HepG2 (cell line): ENCODE data around the gene CHD9NB. TPM values are rescaled to one million over a fixed set of nuclear protein-coding genes. Genes with fewer than 3 reads are reported as not detected.

Source experiments
- ATAC-seq: fragments of 200-7000 bp; cut with Tn5 transposase; 3 replicates; pipeline ENCODE4 v1.9.1; 2020; ENCODE audit warnings: mild to moderate bottlenecking, moderate library complexity
- BruUV-seq: library from RNA; stranded (reverse); fragments of 400-500 nt; replicated peaks from 2 replicates; lab custom pipeline; 2021; lab: Mats Ljungman, UMichigan
- CTCF ChIA-PET: fragments of 300-600 bp; formaldehyde crosslinking; extraction: SDS; loops from one replicate; lab custom pipeline; 2021; ENCODE audit warnings: low total read pairs, inconsistent platforms, low intra/inter-chr PET ratio; lab: Yijun Ruan, JAX
- POLR2A ChIA-PET: fragments of 350-600 bp; sonication (Branson Sonifier 250); formaldehyde crosslinking; loops from one replicate; lab custom pipeline; 2020; ENCODE audit warnings: antibody characterized with exemption, inconsistent platforms; lab: Yijun Ruan, JAX
- DNase-seq: peaks from one replicate; pipeline ENCODE4 v3.0.0-alpha.2; 2015; ENCODE audit warnings: low spot score
- FAIRE-seq: peaks from 3 replicates; lab custom pipeline; 2011; peaks lifted over from hg19 to GRCh38; lab: Jason Lieb, UNC
- H2AFZ ChIP-seq: one replicate; pipeline ENCODE4 v1.6.1; 2011; ENCODE audit warnings: low read length, inconsistent platforms
- H3K27ac ChIP-seq: fragments of 300-600 bp; 3 replicates; pipeline ENCODE4 v1.8.0; 2011; ENCODE audit warnings: mixed run types, mild to moderate bottlenecking, mixed read lengths, low read length, inconsistent platforms; ENCODE audit not compliant: insufficient read depth; ENCODE audit errors: extremely low read length
- H3K27me3 ChIP-seq, 2 experiments: fragments of 200-600 bp in 1 of 2; 2 replicates in 1 of 2; 3 replicates in 1 of 2; pipeline versions ENCODE4 v1.6.0 to v1.8.0; 2011; ENCODE audit warnings: low read length in 2 of 2, mild to moderate bottlenecking in 2 of 2, moderate library complexity in 2 of 2, inconsistent platforms in 1 of 2; ENCODE audit not compliant: insufficient read depth in 2 of 2, control insufficient read depth in 1 of 2
- H3K36me3 ChIP-seq, 2 experiments: fragments of 200-600 bp in 1 of 2; replicated peaks in 1 of 2; 2 replicates in 1 of 2; 3 replicates in 1 of 2; pipeline versions ENCODE4 v1.5.1 to v1.8.0; 2011; ENCODE audit warnings: low read length in 2 of 2, inconsistent platforms in 1 of 2; ENCODE audit not compliant: insufficient read depth in 2 of 2, control insufficient read depth in 1 of 2
- H3K4me1 ChIP-seq: 2 replicates; pipeline ENCODE4 v1.5.1; 2012; ENCODE audit warnings: low read length, inconsistent platforms; ENCODE audit not compliant: insufficient read depth
- H3K4me2 ChIP-seq: 2 replicates; pipeline ENCODE4 v1.6.0; 2011; ENCODE audit warnings: low read depth, low read length, inconsistent platforms
- H3K4me3 ChIP-seq, 3 experiments: fragments of 200-600 bp in 1 of 3; sonication (generic), shearing (Covaris generic) in 1 of 3; replicated peaks in 1 of 3; 2 replicates each; pipeline ENCODE4 v1.5.1; 2011 to 2016; ENCODE audit warnings: low read length in 3 of 3, inconsistent platforms in 2 of 3, low read depth in 2 of 3, mild to moderate bottlenecking in 2 of 3, control low read depth in 1 of 3, mixed read lengths in 1 of 3; ENCODE audit not compliant: insufficient read depth in 1 of 3
- H3K79me2 ChIP-seq: one replicate; pipeline ENCODE4 v1.6.1; 2011; ENCODE audit warnings: low read length, inconsistent platforms; ENCODE audit not compliant: insufficient read depth
- H3K9ac ChIP-seq: 2 replicates; pipeline ENCODE4 v1.6.0; 2011; ENCODE audit warnings: mild to moderate bottlenecking, low read depth, low read length, inconsistent platforms; ENCODE audit not compliant: insufficient read depth
- H3K9me3 ChIP-seq: 2 replicates; pipeline ENCODE4 v1.5.1; 2012; ENCODE audit warnings: mild to moderate bottlenecking, low read length
- H4K20me1 ChIP-seq: 2 replicates; pipeline ENCODE4 v1.6.0; 2011; ENCODE audit warnings: inconsistent platforms, mild to moderate bottlenecking, low read length, moderate library complexity; ENCODE audit not compliant: insufficient read depth
- CHD4 ChIP-seq: fragments of 200-600 bp; sonication (generic); IDR thresholded peaks from 2 replicates; pipeline ENCODE4 v1.7.0; 2017; ENCODE audit warnings: mild to moderate bottlenecking, low read length, borderline replicate concordance
- DR1 ChIP-seq: sonication (generic); formaldehyde crosslinking; IDR thresholded peaks from 2 replicates; pipeline ENCODE4 v1.8.0; 2021; ENCODE audit warnings: mild to moderate bottlenecking, missing genetic modification reagents, inconsistent platforms
- GABPA ChIP-seq, 2 experiments: IDR thresholded peaks; 2 replicates each; pipeline ENCODE4 v1.6.1; 2011 to 2016; ENCODE audit warnings: low read depth in 2 of 2, low read length in 1 of 2, missing biosample characterization in 1 of 2, missing genetic modification characterization in 1 of 2
- MAZ ChIP-seq, 2 experiments: sonication (generic) in 1 of 2; formaldehyde crosslinking in 1 of 2; IDR thresholded peaks; 2 replicates each; pipeline versions ENCODE4 v1.5.0 to v1.6.1; 2012 to 2020; ENCODE audit warnings: low read depth in 2 of 2, mild to moderate bottlenecking in 2 of 2, borderline replicate concordance in 1 of 2, improper control_type of control experiment in 1 of 2, low read length in 1 of 2, missing genetic modification reagents in 1 of 2, moderate library complexity in 1 of 2
- MED13 ChIP-seq: sonication (generic); formaldehyde crosslinking; IDR thresholded peaks from 2 replicates; pipeline ENCODE4 v1.5.0; 2020; ENCODE audit warnings: missing genetic modification reagents
- POGZ ChIP-seq: sonication (generic); formaldehyde crosslinking; IDR thresholded peaks from 2 replicates; pipeline ENCODE4 v1.4.0; 2020; ENCODE audit warnings: mild to moderate bottlenecking, missing genetic modification reagents
- ZNF18 ChIP-seq: sonication (generic); formaldehyde crosslinking; IDR thresholded peaks from 2 replicates; pipeline ENCODE4 v1.8.0; 2022; ENCODE audit warnings: mild to moderate bottlenecking, missing genetic modification reagents; ENCODE audit not compliant: insufficient replicate concordance
- ZNF30 ChIP-seq: sonication (generic); formaldehyde crosslinking; IDR thresholded peaks from 2 replicates; pipeline ENCODE4 v1.5.0; 2020; ENCODE audit warnings: mild to moderate bottlenecking, missing genetic modification reagents
- ZNF674 ChIP-seq: sonication (generic); formaldehyde crosslinking; IDR thresholded peaks from 2 replicates; pipeline ENCODE4 v1.5.0; 2020; ENCODE audit warnings: low read depth, mild to moderate bottlenecking, missing genetic modification reagents
- WGBS: methylation state at CpG from one replicate; pipeline ENCODE4 v1.1.6; 2017; ENCODE audit warnings: low lambda C conversion rate; 5-methylcytosine and 5-hydroxymethylcytosine counted together
- in situ Hi-C: cut with HindIII; loops from 2 replicates; pipeline ENCODE4 v1.10.0; 2017; ENCODE audit warnings: low pct_unique_long_range_greater_than_20kb; ENCODE audit not compliant: extremely low pct_ligation_motif_present
- intact Hi-C: fragments of 100-400 bp; cut with micrococcal nuclease; formaldehyde crosslinking; loops from one replicate; pipeline ENCODE4 v1.10.0; 2022; ENCODE audit not compliant: unreplicated experiment
- polyA plus RNA-seq, 8 experiments: library from polyadenylated mRNA; depleted of rRNA in 3 of 8; stranded (reverse) in 7 of 8; unstranded in 1 of 8; fragments of >200 nt; fragmentation: Illumina TruSeq in 4 of 8; extraction: Trizol in 4 of 8; gene quantifications; 2 replicates each; pipeline versions ENCODE4 v1.2.1 to v1.2.3, GENCODE V29; 2011 to 2016; ENCODE audit warnings: low read depth in 4 of 8, missing spikeins in 1 of 8, mixed read lengths in 1 of 8; ENCODE audit not compliant: insufficient read depth in 1 of 8
- total RNA-seq, 5 experiments: library from RNA; depleted of rRNA; stranded (reverse); fragments of >200 nt; fragmentation: Illumina TruSeq; extraction: Trizol; gene quantifications; 2 replicates each; pipeline ENCODE4 v1.2.3, GENCODE V29; 2016; ENCODE audit warnings: low read depth in 1 of 5
- TF ChIP-seq, protein P1 (sequence below): sonication (generic); formaldehyde crosslinking; IDR thresholded peaks from 2 replicates; pipeline ENCODE4 v1.4.0; 2020; ENCODE audit warnings: mild to moderate bottlenecking, missing genetic modification reagents
- TF ChIP-seq, protein P2 (sequence below): sonication (generic); formaldehyde crosslinking; IDR thresholded peaks from one replicate; pipeline ENCODE4 v1.5.1; 2020; ENCODE audit warnings: mild to moderate bottlenecking, missing genetic modification reagents; ENCODE audit errors: not compliant biosample characterization

Gene CHD9NB
- total and polyA plus RNA-seq, 2 of the 13 experiments (the other 11 are each of a cell fraction or from before 2014, with no cell fraction given) = 0.17 to 0.18 TPM

DNA sequence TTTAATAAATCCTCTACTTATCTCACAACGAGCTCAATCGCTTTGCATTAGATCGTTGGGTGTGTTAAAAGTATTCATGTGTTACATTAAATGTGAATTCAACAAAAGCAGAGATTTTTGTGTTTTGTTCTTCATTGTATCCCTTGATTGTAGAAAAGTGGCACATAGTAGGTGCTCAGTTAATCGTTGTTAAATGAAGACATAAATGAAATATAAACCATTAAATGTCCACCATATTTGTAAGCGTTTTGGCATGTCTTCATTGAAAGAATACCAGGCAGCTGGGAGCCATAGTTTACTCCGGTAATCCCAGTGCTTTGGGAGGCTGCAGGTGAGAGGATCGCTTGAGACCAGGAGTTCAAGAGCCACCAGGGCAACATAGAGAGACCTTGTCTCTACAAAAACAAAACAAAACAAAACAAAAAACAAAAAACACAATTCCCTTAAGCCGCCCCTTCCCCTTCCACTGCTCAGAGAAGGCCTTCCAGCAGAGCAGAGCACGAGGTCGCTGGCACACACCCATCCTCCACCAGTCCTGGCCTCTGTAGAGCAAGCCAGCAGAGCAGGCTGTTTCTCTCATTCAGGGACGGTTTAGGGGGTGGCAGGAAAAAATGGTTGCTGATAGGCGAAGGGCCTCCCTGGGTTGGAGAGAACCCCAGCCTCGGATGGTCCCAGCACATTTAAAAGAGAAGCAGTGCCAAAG is 1.4 kb upstream of the CHD9NB start:
- no peaks in the 10 kb centered on the region for H4K20me1 ChIP-seq
- peak overlapping the region; percentile 82 for H3K9ac ChIP-seq
- H3K4me2 ChIP-seq = peak overlapping the region; percentile 93
- no peaks in the 10 kb centered on the region for H3K9me3 ChIP-seq
- peak overlapping the region; percentile 85 for H3K27ac ChIP-seq
- H3K4me3 ChIP-seq = peak overlapping the region; percentile 38 to 88 (median 76)
- WGBS = 53% methylated on average over 13 of the region's 13 CpGs
- H3K36me3 ChIP-seq = no peaks in the 10 kb centered on the region
- CTCF ChIA-PET = interaction anchor here (1.5 to 2.2 kb wide), 4 partner anchors 76 to 154 kb away, joined by 6 to 23 read pairs (median 12); no protein-coding TSS in a partner anchor
- peaks cover 34% of the 10 kb centered on the region for H3K79me2 ChIP-seq
- peak overlapping the region; percentile 78 for H2AFZ ChIP-seq
- H3K4me1 ChIP-seq = peaks cover 72% of the 10 kb centered on the region
- in situ Hi-C loops (loop anchor here (10.0 kb wide), 4 partner anchors 71 to 381 kb away; partner anchors contain the start of gene RBL2), intact Hi-C loops (loop anchor here (10.0 kb wide), 1 partner anchor 461 kb away; no protein-coding TSS in a partner anchor)
- TSS peak; percentile 93 for BruUV-seq
- ATAC-seq (peak; percentile 41), FAIRE-seq (no peak), DNase-seq (peak; percentile 26)
- H3K27me3 ChIP-seq = no peaks in the 10 kb centered on the region; a peak in 1 of 5 replicates
- POLR2A ChIA-PET = interaction anchor here (0.6 to 5.5 kb wide), 7 partner anchors 46 to 1819 kb away, joined by 3 to 26 read pairs (median 3); partner anchors contain the start of gene AKTIP
- TF ChIP-seq ZNF30 = no peak
- TF ChIP-seq MED13 (CRISPR knock-in tag) = no peak
- TF ChIP-seq, protein P1, sequence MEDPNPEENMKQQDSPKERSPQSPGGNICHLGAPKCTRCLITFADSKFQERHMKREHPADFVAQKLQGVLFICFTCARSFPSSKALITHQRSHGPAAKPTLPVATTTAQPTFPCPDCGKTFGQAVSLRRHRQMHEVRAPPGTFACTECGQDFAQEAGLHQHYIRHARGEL = no peak
- TF ChIP-seq, protein P2, sequence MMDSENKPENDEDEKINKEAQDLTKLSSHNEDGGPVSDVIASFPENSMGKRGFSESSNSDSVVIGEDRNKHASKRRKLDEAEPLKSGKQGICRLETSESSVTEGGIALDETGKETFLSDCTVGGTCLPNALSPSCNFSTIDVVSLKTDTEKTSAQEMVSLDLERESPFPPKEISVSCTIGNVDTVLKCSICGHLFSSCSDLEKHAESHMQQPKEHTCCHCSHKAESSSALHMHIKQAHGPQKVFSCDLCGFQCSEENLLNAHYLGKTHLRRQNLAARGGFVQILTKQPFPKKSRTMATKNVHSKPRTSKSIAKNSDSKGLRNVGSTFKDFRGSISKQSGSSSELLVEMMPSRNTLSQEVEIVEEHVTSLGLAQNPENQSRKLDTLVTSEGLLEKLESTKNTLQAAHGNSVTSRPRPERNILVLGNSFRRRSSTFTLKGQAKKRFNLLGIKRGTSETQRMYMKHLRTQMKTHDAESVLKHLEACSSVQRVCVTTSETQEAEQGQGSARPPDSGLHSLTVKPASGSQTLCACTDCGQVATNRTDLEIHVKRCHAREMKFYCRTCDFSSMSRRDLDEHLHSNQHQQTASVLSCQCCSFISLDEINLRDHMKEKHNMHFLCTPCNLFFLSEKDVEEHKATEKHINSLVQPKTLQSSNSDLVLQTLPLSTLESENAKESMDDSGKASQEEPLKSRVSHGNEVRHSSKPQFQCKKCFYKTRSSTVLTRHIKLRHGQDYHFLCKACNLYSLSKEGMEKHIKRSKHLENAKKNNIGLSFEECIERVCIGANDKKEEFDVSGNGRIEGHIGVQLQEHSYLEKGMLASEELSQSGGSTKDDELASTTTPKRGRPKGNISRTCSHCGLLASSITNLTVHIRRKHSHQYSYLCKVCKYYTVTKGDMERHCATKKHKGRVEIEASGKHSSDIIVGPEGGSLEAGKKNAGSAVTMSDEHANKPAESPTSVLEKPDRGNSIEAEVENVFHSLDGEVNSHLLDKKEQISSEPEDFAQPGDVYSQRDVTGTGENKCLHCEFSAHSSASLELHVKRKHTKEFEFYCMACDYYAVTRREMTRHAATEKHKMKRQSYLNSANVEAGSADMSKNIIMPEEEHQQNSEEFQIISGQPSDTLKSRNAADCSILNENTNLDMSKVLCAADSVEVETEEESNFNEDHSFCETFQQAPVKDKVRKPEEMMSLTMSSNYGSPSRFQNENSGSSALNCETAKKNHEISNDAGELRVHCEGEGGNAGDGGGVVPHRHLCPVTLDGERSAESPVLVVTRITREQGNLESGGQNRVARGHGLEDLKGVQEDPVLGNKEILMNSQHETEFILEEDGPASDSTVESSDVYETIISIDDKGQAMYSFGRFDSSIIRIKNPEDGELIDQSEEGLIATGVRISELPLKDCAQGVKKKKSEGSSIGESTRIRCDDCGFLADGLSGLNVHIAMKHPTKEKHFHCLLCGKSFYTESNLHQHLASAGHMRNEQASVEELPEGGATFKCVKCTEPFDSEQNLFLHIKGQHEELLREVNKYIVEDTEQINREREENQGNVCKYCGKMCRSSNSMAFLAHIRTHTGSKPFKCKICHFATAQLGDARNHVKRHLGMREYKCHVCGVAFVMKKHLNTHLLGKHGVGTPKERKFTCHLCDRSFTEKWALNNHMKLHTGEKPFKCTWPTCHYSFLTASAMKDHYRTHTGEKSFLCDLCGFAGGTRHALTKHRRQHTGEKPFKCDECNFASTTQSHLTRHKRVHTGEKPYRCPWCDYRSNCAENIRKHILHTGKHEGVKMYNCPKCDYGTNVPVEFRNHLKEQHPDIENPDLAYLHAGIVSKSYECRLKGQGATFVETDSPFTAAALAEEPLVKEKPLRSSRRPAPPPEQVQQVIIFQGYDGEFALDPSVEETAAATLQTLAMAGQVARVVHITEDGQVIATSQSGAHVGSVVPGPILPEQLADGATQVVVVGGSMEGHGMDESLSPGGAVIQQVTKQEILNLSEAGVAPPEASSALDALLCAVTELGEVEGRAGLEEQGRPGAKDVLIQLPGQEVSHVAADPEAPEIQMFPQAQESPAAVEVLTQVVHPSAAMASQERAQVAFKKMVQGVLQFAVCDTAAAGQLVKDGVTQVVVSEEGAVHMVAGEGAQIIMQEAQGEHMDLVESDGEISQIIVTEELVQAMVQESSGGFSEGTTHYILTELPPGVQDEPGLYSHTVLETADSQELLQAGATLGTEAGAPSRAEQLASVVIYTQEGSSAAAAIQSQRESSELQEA (CRISPR knock-in tag) = no peak
- TF ChIP-seq MAZ (IDR thresholded peaks at IDR 0.05; ENCODE audit: borderline replicate concordance, low read depth, low read length) = no peak
- TF ChIP-seq MAZ (CRISPR knock-in tag; IDR thresholded peaks at IDR 0.05; ENCODE audit: low read depth) = peak; percentile 57; the same call in 1 of the 2 replicates
- no peak for TF ChIP-seq DR1 (CRISPR knock-in tag)
- TF ChIP-seq POGZ = no peak
- TF ChIP-seq GABPA (IDR thresholded peaks at IDR 0.05; ENCODE audit: low read depth, low read length) = no peak
- no peak for TF ChIP-seq GABPA (CRISPR knock-in tag; IDR thresholded peaks at IDR 0.05; ENCODE audit: low read depth)
- TF ChIP-seq ZNF18 (CRISPR knock-in tag) = peak; percentile 6
- TF ChIP-seq ZNF674 (CRISPR knock-in tag) = no peak
- peak; percentile 88; the same call in 1 of the 2 replicates for TF ChIP-seq CHD4
